A549 (cell line): ENCODE measurements around the gene PGAP3. TPM values are rescaled to one million over a fixed set of nuclear protein-coding genes. Genes with fewer than 3 reads are reported as not detected.
A peak's percentile ranks its signal among the peaks of the same experiment; 100 is the strongest.

Experiments
- ATAC-seq, 2 experiments: fragments of 200-7000 bp in 1 of 2; fragments of >200 bp in 1 of 2; cut with Nextera tagmentation in 1 of 2; cut with Tn5 transposase in 1 of 2; 3 replicates each; pipeline versions ENCODE4 v1.8.0 to v1.9.1; 2018 to 2020; ENCODE audit warnings: mild to moderate bottlenecking in 1 of 2, moderate library complexity in 1 of 2
- CTCF ChIA-PET: fragments of 300-600 bp; sonication (Branson Sonifier 250); formaldehyde crosslinking; extraction: SDS; loops from one replicate; lab custom pipeline; 2021; ENCODE audit warnings: antibody characterized with exemption, inconsistent platforms; lab: Yijun Ruan, JAX
- POLR2A ChIA-PET: fragments of 350-600 bp; formaldehyde crosslinking; extraction: SDS; loops from one replicate; lab custom pipeline; 2021; ENCODE audit warnings: antibody characterized with exemption, inconsistent platforms; lab: Yijun Ruan, JAX
- DNase-seq, 2 experiments: peaks; one replicate each; pipeline versions ENCODE4 v3.0.0 to v3.0.0-alpha.2; 2011 to 2016; ENCODE audit warnings: low read depth in 1 of 2, low spot score in 1 of 2
- FAIRE-seq: peaks from 2 replicates; lab custom pipeline; 2011; peaks lifted over from hg19 to GRCh38; lab: Jason Lieb, UNC
- H3K27ac ChIP-seq, 2 experiments: fragments of >200 bp; sonication (Bioruptor Twin); formaldehyde crosslinking; 3 replicates each; pipeline ENCODE4 v1.5.1; 2016 to 2017
- H3K4me1 ChIP-seq: fragments of >200 bp; sonication (Bioruptor Twin); formaldehyde crosslinking; 3 replicates; pipeline ENCODE4 v1.6.1; 2016
- H3K4me2 ChIP-seq: fragments of >200 bp; sonication (Bioruptor Twin); formaldehyde crosslinking; 3 replicates; pipeline ENCODE4 v1.6.1; 2016
- H3K4me3 ChIP-seq: fragments of >200 bp; sonication (Bioruptor Twin); formaldehyde crosslinking; 3 replicates; pipeline ENCODE4 v1.5.1; 2016
- H3K9me3 ChIP-seq: fragments of >200 bp; sonication (Bioruptor Twin); formaldehyde crosslinking; 3 replicates; pipeline ENCODE4 v1.6.1; 2016
- CHD2 ChIP-seq: fragments of 150-350 bp; IDR thresholded peaks from 2 replicates; pipeline ENCODE4 v1.6.1; 2014; ENCODE audit warnings: low read length; ENCODE audit not compliant: partially characterized antibody
- FOXS1 ChIP-seq: fragments of 250-450 bp; sonication (Bioruptor Pico); IDR thresholded peaks from 2 replicates; pipeline ENCODE4 v1.5.0; 2020; ENCODE audit warnings: mild to moderate bottlenecking, moderate library complexity
- HOXB13 ChIP-seq: fragments of 250-450 bp; sonication (Bioruptor Pico); IDR thresholded peaks from 2 replicates; pipeline ENCODE4 v1.5.0; 2020; ENCODE audit warnings: low read depth, mild to moderate bottlenecking, moderate library complexity
- JUN ChIP-seq, 2 experiments: fragments of >200 bp; sonication (Bioruptor Twin); formaldehyde crosslinking; IDR thresholded peaks; 2 replicates in 1 of 2; 3 replicates in 1 of 2; pipeline ENCODE4 v1.6.1; 2016 to 2017
- KDM1A ChIP-seq: fragments of 200-600 bp; sonication (generic); IDR thresholded peaks from 2 replicates; pipeline ENCODE4 v1.6.1; 2016; ENCODE audit warnings: low read depth, mild to moderate bottlenecking
- MAFK ChIP-seq: fragments of 450-650 bp; IDR thresholded peaks from 2 replicates; pipeline ENCODE4 v1.6.1; 2014; ENCODE audit not compliant: partially characterized antibody
- POLR2AphosphoS2 ChIP-seq: conservative IDR thresholded peaks from 2 replicates; pipeline ENCODE4 v1.6.1; 2012; ENCODE audit warnings: low read length, improper control_type of control experiment, inconsistent platforms
- RARB ChIP-seq: fragments of 250-450 bp; sonication (Bioruptor Pico); IDR thresholded peaks from 2 replicates; pipeline ENCODE4 v1.8.0; 2021; ENCODE audit warnings: mild to moderate bottlenecking, moderate library complexity
- TFCP2L1 ChIP-seq: fragments of 250-450 bp; sonication (Bioruptor Pico); IDR thresholded peaks from 2 replicates; pipeline ENCODE4 v1.5.0; 2021; ENCODE audit warnings: mild to moderate bottlenecking
- TP53 ChIP-seq: fragments of 250-450 bp; sonication (Bioruptor Pico); IDR thresholded peaks from 2 replicates; pipeline ENCODE4 v1.5.0; 2021; ENCODE audit warnings: mild to moderate bottlenecking, moderate library complexity
- WGBS: methylation state at CpG from one replicate; pipeline ENCODE4 v1.1.6; 2017; ENCODE audit errors: missing lambda C conversion rate; 5-methylcytosine and 5-hydroxymethylcytosine counted together
- polyA plus RNA-seq, 4 experiments: library from polyadenylated mRNA; depleted of rRNA in 3 of 4; stranded (reverse); fragments of >200 nt; fragmentation: RNase III in 1 of 4; extraction: RNeasy Plus Mini Kit Qiagen cat#74134 plus additional on column Dnase treatment in 1 of 4; gene quantifications; 2 replicates in 3 of 4; 3 replicates in 1 of 4; pipeline ENCODE4 v1.2.3, GENCODE V29; 2011 to 2017
- TF ChIP-seq, protein P1 (sequence below): fragments of 150-350 bp; IDR thresholded peaks from 2 replicates; pipeline ENCODE4 v1.6.1; 2014; ENCODE audit warnings: low read depth, mild to moderate bottlenecking, low read length
- TF ChIP-seq, protein P2 (sequence below): fragments of >200 bp; sonication (Bioruptor Twin); formaldehyde crosslinking; IDR thresholded peaks from 3 replicates; pipeline ENCODE4 v1.6.1; 2016
- TF ChIP-seq, protein P3 (sequence below): fragments of 250-450 bp; sonication (Bioruptor Pico); IDR thresholded peaks from 2 replicates; pipeline ENCODE4 v1.5.0; 2021; ENCODE audit warnings: mild to moderate bottlenecking, moderate library complexity, borderline replicate concordance

The PGAP3 gene
- polyA plus RNA-seq, 2 of the 4 experiments (the other 2 are of a cell fraction) = 7.3 to 8.5 TPM

DNA sequence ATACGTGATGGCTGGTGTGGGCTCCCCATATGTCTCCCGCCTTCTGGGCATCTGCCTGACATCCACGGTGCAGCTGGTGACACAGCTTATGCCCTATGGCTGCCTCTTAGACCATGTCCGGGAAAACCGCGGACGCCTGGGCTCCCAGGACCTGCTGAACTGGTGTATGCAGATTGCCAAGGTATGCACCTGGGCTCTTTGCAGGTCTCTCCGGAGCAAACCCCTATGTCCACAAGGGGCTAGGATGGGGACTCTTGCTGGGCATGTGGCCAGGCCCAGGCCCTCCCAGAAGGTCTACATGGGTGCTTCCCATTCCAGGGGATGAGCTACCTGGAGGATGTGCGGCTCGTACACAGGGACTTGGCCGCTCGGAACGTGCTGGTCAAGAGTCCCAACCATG, 36.9 kb upstream of the PGAP3 start:
- Histone ChIP-seq H3K27ac (no peak overlapping the region), H3K4me3 (no peak overlapping the region), H3K4me2 (no peak overlapping the region), H3K4me1 (peaks cover 8% of the 10 kb centered on the region), H3K9me3 (no peaks in the 10 kb centered on the region)
- POLR2A ChIA-PET = no interaction called here
- FAIRE-seq (no peak), DNase-seq (no peak), ATAC-seq (no peak)
- CTCF ChIA-PET = interaction anchor here (0.7 to 1.9 kb wide), 6 partner anchors 12 to 103 kb away, joined by 3 to 8 read pairs (median 4); no protein-coding TSS in a partner anchor
- TF ChIP-seq, protein P1, sequence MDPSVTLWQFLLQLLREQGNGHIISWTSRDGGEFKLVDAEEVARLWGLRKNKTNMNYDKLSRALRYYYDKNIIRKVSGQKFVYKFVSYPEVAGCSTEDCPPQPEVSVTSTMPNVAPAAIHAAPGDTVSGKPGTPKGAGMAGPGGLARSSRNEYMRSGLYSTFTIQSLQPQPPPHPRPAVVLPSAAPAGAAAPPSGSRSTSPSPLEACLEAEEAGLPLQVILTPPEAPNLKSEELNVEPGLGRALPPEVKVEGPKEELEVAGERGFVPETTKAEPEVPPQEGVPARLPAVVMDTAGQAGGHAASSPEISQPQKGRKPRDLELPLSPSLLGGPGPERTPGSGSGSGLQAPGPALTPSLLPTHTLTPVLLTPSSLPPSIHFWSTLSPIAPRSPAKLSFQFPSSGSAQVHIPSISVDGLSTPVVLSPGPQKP = no peak
- TF ChIP-seq TFCP2L1 (CRISPR knock-in tag) (no peak), JUN (IDR thresholded peaks at IDR 0.05) (no peak), KDM1A (no peak), POLR2AphosphoS2 (0 out of 2 replicates have a peak, but pooled peaks have one; percentile 25)
- TF ChIP-seq, protein P2, sequence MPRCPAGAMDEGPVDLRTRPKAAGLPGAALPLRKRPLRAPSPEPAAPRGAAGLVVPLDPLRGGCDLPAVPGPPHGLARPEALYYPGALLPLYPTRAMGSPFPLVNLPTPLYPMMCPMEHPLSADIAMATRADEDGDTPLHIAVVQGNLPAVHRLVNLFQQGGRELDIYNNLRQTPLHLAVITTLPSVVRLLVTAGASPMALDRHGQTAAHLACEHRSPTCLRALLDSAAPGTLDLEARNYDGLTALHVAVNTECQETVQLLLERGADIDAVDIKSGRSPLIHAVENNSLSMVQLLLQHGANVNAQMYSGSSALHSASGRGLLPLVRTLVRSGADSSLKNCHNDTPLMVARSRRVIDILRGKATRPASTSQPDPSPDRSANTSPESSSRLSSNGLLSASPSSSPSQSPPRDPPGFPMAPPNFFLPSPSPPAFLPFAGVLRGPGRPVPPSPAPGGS = no peak
- WGBS = 94% methylated on average over 13 of the region's 13 CpGs

DNA sequence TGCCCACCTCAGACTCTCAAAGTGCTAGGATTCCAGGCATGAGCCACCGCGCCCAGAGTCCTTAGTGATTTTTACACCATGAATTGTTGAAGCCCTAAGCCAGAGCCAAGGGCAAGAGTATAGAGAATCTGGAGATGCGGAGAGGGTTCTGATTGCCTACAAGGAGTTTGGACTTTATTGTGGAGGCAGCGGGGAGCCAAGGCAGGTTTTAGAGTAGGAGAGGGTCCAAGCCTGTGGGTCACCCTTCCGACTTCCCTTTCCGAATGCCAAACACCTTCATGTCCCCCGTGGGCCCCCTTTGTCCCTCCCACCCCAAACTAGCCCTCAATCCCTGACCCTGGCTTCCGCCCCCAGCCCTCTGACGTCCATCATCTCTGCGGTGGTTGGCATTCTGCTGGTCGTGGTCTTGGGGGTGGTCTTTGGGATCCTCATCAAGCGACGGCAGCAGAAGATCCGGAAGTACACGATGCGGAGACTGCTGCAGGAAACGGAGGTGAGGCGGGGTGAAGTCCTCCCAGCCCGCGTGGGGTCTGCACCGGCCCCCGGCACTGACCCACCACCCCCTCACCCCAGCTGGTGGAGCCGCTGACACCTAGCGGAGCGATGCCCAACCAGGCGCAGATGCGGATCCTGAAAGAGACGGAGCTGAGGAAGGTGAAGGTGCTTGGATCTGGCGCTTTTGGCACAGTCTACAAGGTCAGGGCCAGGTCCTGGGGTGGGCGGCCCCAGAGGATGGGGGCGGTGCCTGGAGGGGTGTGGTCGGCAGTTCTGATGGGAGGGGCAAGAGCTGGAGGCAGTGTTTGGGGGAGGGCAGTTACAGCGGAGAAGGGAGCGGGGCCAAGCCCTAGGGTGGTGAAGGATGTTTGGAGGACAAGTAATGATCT, 35.4 kb upstream of the PGAP3 start:
- ATAC-seq (peak; percentile 36 to 70; a peak in 4 of 6 replicates), DNase-seq (peak in 1 of 2 experiments; percentile 41), FAIRE-seq (no peak)
- ChIA-PET CTCF (interaction anchor here (0.9 to 1.7 kb wide), 4 partner anchors 23 to 152 kb away, joined by 3 to 6 read pairs (median 4); partner anchors contain the start of gene ERBB2), POLR2A (no interaction called here)
- Histone ChIP-seq H3K4me3 (no peak overlapping the region), H3K27ac (no peak overlapping the region), H3K4me1 (peaks cover 4% of the 10 kb centered on the region; the same call in 1 of the 3 replicates), H3K4me2 (no peak overlapping the region), H3K9me3 (no peaks in the 10 kb centered on the region)
- TF ChIP-seq JUN (IDR thresholded peaks at IDR 0.05) = 0 out of 5 replicates have a peak, but pooled peaks of 1 of the 2 experiments have one; percentile 3
- TF ChIP-seq MAFK = no peak
- 87% methylated on average over 34 of the region's 34 CpGs for WGBS

DNA sequence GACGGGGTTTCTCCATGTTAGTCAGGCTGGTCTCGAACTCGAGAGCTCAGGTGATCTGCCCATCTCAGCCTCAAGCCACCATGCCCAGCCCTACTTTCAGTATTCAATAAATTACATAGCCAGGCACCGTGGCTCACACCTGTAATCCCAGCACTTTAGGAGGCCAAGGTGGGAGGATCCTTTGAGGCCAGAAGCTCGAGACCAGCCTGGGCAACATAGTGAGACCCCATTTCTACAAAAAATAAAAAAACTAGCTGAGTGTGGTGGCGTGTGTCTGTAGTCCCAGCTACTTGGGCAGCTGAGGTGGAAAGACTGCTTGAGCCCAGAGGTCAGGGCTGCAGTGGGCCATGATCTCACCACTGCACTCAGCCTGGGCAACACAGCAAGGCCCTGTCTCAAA, 34.2 kb upstream of the PGAP3 start:
- 93% methylated on average over 6 of the region's 6 CpGs for WGBS
- FAIRE-seq (no peak), DNase-seq (no peak), ATAC-seq (no peak)
- Histone ChIP-seq H3K4me3 (no peak overlapping the region), H3K27ac (no peak overlapping the region), H3K4me1 (peaks cover 4% of the 10 kb centered on the region; the same call in 1 of the 3 replicates), H3K4me2 (no peak overlapping the region), H3K9me3 (no peaks in the 10 kb centered on the region)
- CTCF ChIA-PET = interaction anchor here (0.9 to 4.9 kb wide), 7 partner anchors 7 to 153 kb away, joined by 3 to 43 read pairs (median 4); partner anchors contain the start of genes ERBB2, MIEN1 and PNMT
- TF ChIP-seq HOXB13 (CRISPR knock-in tag) (no peak), RARB (CRISPR knock-in tag) (no peak), MAFK (no peak), TP53 (CRISPR knock-in tag) (no peak), CHD2 (no peak), FOXS1 (no peak)
- TF ChIP-seq, protein P3, sequence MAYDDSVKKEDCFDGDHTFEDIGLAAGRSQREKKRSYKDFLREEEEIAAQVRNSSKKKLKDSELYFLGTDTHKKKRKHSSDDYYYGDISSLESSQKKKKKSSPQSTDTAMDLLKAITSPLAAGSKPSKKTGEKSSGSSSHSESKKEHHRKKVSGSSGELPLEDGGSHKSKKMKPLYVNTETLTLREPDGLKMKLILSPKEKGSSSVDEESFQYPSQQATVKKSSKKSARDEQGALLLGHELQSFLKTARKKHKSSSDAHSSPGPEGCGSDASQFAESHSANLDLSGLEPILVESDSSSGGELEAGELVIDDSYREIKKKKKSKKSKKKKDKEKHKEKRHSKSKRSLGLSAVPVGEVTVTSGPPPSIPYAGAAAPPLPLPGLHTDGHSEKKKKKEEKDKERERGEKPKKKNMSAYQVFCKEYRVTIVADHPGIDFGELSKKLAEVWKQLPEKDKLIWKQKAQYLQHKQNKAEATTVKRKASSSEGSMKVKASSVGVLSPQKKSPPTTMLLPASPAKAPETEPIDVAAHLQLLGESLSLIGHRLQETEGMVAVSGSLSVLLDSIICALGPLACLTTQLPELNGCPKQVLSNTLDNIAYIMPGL (CRISPR knock-in tag) = no peak
- TF ChIP-seq, protein P2 = no peak
- POLR2A ChIA-PET = no interaction called here
